ENCODE data around the gene LARGE1. TPM values are rescaled to one million over a fixed set of nuclear protein-coding genes. Genes with fewer than 3 reads are reported as not detected.
A peak's percentile ranks its signal among the peaks of the same experiment; 100 is the strongest.

LARGE1 gene
- total and polyA plus RNA-seq, 2 of the 4 experiments (the other 2 are of a cell fraction) = 6.2 to 12.4 TPM

GRCh38 chr22:33853200-33854097, 66.8 kb downstream of the LARGE1 start:
- H3K4me2 ChIP-seq (ENCODE audit: low read depth, low read length) = peak overlapping the region; percentile 85
- WGBS, 2 experiments (ENCODE audit: extremely low coverage in 2 of 2, insufficient read length in 1 of 2) = no CpG with 5 or more reads among the region's 9 CpGs
- no TSS peak for BruUV-seq (replicated peaks)
- dilution Hi-C loops (cut with HindIII; ENCODE audit: low sequenced_read_pairs, unreplicated experiment) (no loop called here), in situ Hi-C loops (cut with MboI; ENCODE audit: low sequenced_read_pairs) (no loop called here), intact Hi-C loops (cut with micrococcal nuclease) (loop anchor here (5.0 kb wide), 1 partner anchor 61 kb away; no protein-coding TSS in a partner anchor)
- H3K23ac ChIP-seq (ENCODE audit: low read depth, low read length) = peak overlapping the region; percentile 57; the same call in 1 of the 2 replicates
- H3K14ac ChIP-seq (replicated peaks; ENCODE audit: low read depth, low read length) = peak overlapping the region; percentile 50
- ChIA-PET CTCF (no interaction called here), POLR2A (ENCODE audit: unreplicated experiment) (no interaction called here)
- H2BK120ac ChIP-seq (ENCODE audit: low read depth, low read length) = peak overlapping the region; percentile 49
- DNase-seq = peak; percentile 77
- peaks cover 12% of the 10 kb centered on the region for H3K4me1 ChIP-seq (ENCODE audit: control insufficient read depth, insufficient read depth, low read length)
- peak overlapping the region; percentile 84 for H3K9ac ChIP-seq (ENCODE audit: low read depth, low read length)
- peak overlapping the region; percentile 60 for H3K4ac ChIP-seq (ENCODE audit: low read depth, low read length)
- TF ChIP-seq NFE2L2 (IDR thresholded peaks at IDR 0.05; ENCODE audit: low read depth, low read length) (no peak), SMC3 (IDR thresholded peaks at IDR 0.05; ENCODE audit: low read depth, low read length) (no peak), BHLHE40 (IDR thresholded peaks at IDR 0.05; ENCODE audit: low read depth, low read length) (no peak), FOS (IDR thresholded peaks at IDR 0.05; ENCODE audit: low read depth, low read length) (no peak), CHD1 (IDR thresholded peaks at IDR 0.05; ENCODE audit: low read depth, low read length) (no peak), RFX5 (IDR thresholded peaks at IDR 0.05; ENCODE audit: low read depth, low read length) (no peak), MXI1 (IDR thresholded peaks at IDR 0.05; ENCODE audit: borderline replicate concordance, low read depth, low read length) (no peak; the same call in 1 of the 2 replicates), POLR2A (IDR thresholded peaks at IDR 0.05; ENCODE audit: low read depth, low read length) (no peak), ELK1 (IDR thresholded peaks at IDR 0.05; ENCODE audit: borderline replicate concordance, low read depth, low read length) (no peak), CEBPB (IDR thresholded peaks at IDR 0.05; ENCODE audit: low read depth, low read length) (no peak), RAD21 (IDR thresholded peaks at IDR 0.05; ENCODE audit: low read length) (no peak)
- peak overlapping the region; percentile 56 for H2AK9ac ChIP-seq (replicated peaks; ENCODE audit: low read depth, low read length, poor library complexity)
- peaks cover 12 to 36% of the 10 kb centered on the region in 2 experiments; a peak in 3 of 4 replicates for H3K79me1 ChIP-seq (ENCODE audit: low read depth in 1 of 2, low read length in 2 of 2)
- no peaks in the 10 kb centered on the region for H3K27me3 ChIP-seq (ENCODE audit: control insufficient read depth, insufficient read depth, low read length)
- peak overlapping the region; percentile 72 for H2BK20ac ChIP-seq (ENCODE audit: low read depth, low read length)
- peak overlapping the region; percentile 69 for H3K56ac ChIP-seq (ENCODE audit: extremely low read depth, insufficient read depth, low read length)
- peak overlapping the region; percentile 48; the same call in 1 of the 2 replicates for H3K4me3 ChIP-seq (ENCODE audit: insufficient read depth, low read depth, low read length)
- peak overlapping the region; percentile 79 to 89 for H4K8ac ChIP-seq (ENCODE audit: low read depth in 2 of 2, low read length in 2 of 2)
- peak overlapping the region; percentile 76 for H4K91ac ChIP-seq (ENCODE audit: insufficient read depth, low read depth, low read length)
- H3K9me3 ChIP-seq (ENCODE audit: control insufficient read depth, insufficient read depth, low read length) = no peaks in the 10 kb centered on the region
- H2BK15ac ChIP-seq (ENCODE audit: low read depth, low read length) = peak overlapping the region; percentile 78; the same call in 2 of the 3 replicates
- H3K36me3 ChIP-seq (ENCODE audit: control insufficient read depth, insufficient read depth, low read length) = no peaks in the 10 kb centered on the region
- H4K20me1 ChIP-seq (ENCODE audit: insufficient read depth, low read length) = no peaks in the 10 kb centered on the region
- H4K5ac ChIP-seq (ENCODE audit: low read depth, low read length) = peak overlapping the region; percentile 59
- ATAC-seq (ENCODE audit: low read depth) = peak; percentile 98
- H2BK5ac ChIP-seq (ENCODE audit: low read depth, low read length, poor library complexity, severe bottlenecking) = peak overlapping the region; percentile 54
- H3K27ac ChIP-seq (ENCODE audit: insufficient read depth, low read length) = peak overlapping the region; percentile 35
- H3K18ac ChIP-seq (ENCODE audit: low read depth, low read length) = peak overlapping the region; percentile 62; the same call in 1 of the 2 replicates
- H2AK5ac ChIP-seq (ENCODE audit: low read depth, low read length) = peak overlapping the region; percentile 64; the same call in 1 of the 2 replicates
- H3K9me1 ChIP-seq (ENCODE audit: insufficient read depth, low read length) = no peaks in the 10 kb centered on the region; the same call in none of the 2 replicates
- H2AFZ ChIP-seq (replicated peaks; ENCODE audit: low read length, poor library complexity) = peak overlapping the region; percentile 84

Data from IMR-90 (cell line).